Panc1 (cell line): ENCODE measurements around the gene CEACAM16. TPM values are rescaled to one million over a fixed set of nuclear protein-coding genes. Genes with fewer than 3 reads are reported as not detected.

Source experiments
- ATAC-seq: fragments of 200-7000 bp; cut with Tn5 transposase; 2 replicates; pipeline ENCODE4 v1.9.1; 2020; ENCODE audit warnings: mild to moderate bottlenecking, moderate library complexity
- BruUV-seq: library from RNA; stranded (reverse); fragments of 400-500 nt; replicated peaks from 2 replicates; lab custom pipeline; 2021; lab: Mats Ljungman, UMichigan
- CTCF ChIA-PET: fragments of 300-600 bp; sonication (Branson Sonifier 250); formaldehyde crosslinking; loops from one replicate; lab custom pipeline; 2022; ENCODE audit warnings: antibody characterized with exemption; lab: Charles Lee
- POLR2A ChIA-PET: fragments of 300-600 bp; sonication (Branson Sonifier 250); formaldehyde crosslinking; loops from one replicate; lab custom pipeline; 2022; ENCODE audit warnings: antibody characterized with exemption; lab: Charles Lee
- DNase-seq: peaks from one replicate; pipeline ENCODE4 v3.0.0-alpha.2; 2010; ENCODE audit warnings: low read depth, low spot score
- H3K27ac ChIP-seq: 2 replicates; pipeline ENCODE4 v1.5.1; 2011; ENCODE audit warnings: mild to moderate bottlenecking, low read length, inconsistent platforms
- H3K27me3 ChIP-seq: fragments of 200-500 bp; sonication (Bioruptor generic); 2 replicates; pipeline ENCODE4 v1.6.0; 2014; ENCODE audit warnings: low read length, inconsistent platforms; ENCODE audit not compliant: control insufficient read depth, insufficient read depth
- H3K36me3 ChIP-seq: fragments of 200-500 bp; sonication (Bioruptor generic); 2 replicates; pipeline ENCODE4 v1.5.1; 2014; ENCODE audit warnings: inconsistent platforms, mild to moderate bottlenecking, low read length, moderate library complexity; ENCODE audit not compliant: control insufficient read depth, insufficient read depth
- H3K4me1 ChIP-seq: 2 replicates; pipeline ENCODE4 v1.5.1; 2011; ENCODE audit warnings: inconsistent platforms, mild to moderate bottlenecking, low read length, moderate library complexity; ENCODE audit not compliant: control insufficient read depth, insufficient read depth
- H3K4me3 ChIP-seq, 2 experiments: 2 replicates each; pipeline ENCODE4 v1.5.1; 2011 to 2012; ENCODE audit warnings: low read depth in 2 of 2, low read length in 2 of 2, mild to moderate bottlenecking in 2 of 2, inconsistent platforms in 1 of 2, moderate library complexity in 1 of 2
- H3K9me3 ChIP-seq: fragments of 200-500 bp; sonication (Bioruptor generic); 2 replicates; pipeline ENCODE4 v1.5.1; 2014; ENCODE audit warnings: low read depth, mild to moderate bottlenecking, inconsistent platforms, low read length, moderate library complexity; ENCODE audit not compliant: control insufficient read depth, insufficient read depth
- POLR2AphosphoS5 ChIP-seq: IDR thresholded peaks from 2 replicates; pipeline ENCODE4 v1.6.1; 2012; ENCODE audit warnings: mild to moderate bottlenecking, low read depth, low read length, moderate library complexity
- SIN3A ChIP-seq: IDR thresholded peaks from 2 replicates; pipeline ENCODE4 v1.6.1; 2012; ENCODE audit warnings: low read depth, mild to moderate bottlenecking, low read length, moderate library complexity, borderline replicate concordance; ENCODE audit not compliant: insufficient read depth
- TCF7L2 ChIP-seq: IDR thresholded peaks from 2 replicates; pipeline ENCODE4 v1.6.1; 2011; ENCODE audit warnings: mild to moderate bottlenecking, low read depth, low read length, inconsistent platforms
- in situ Hi-C: cut with HindIII; loops from 2 replicates; pipeline ENCODE4 v1.10.0; 2016; ENCODE audit warnings: low sequenced_read_pairs, low pct_unique_long_range_greater_than_20kb
- intact Hi-C: fragments of 100-400 bp; cut with micrococcal nuclease; formaldehyde crosslinking; loops from one replicate; pipeline ENCODE4 v1.10.0; 2022; ENCODE audit not compliant: unreplicated experiment
- total RNA-seq: library from RNA; stranded (reverse); gene quantifications from one replicate; pipeline ENCODE4 v1.2.1, GENCODE V29; 2021; ENCODE audit not compliant: unreplicated experiment
- TF ChIP-seq, protein P1 (sequence below): fragments of 450-650 bp; IDR thresholded peaks from 2 replicates; pipeline ENCODE4 v1.5.1; 2017; ENCODE audit warnings: mild to moderate bottlenecking
- TF ChIP-seq, protein P2 (sequence below), 2 experiments: IDR thresholded peaks; 2 replicates each; pipeline ENCODE4 v1.6.1; 2011 to 2012; ENCODE audit warnings: low read depth in 2 of 2, control low read depth in 1 of 2, low read length in 1 of 2, mild to moderate bottlenecking in 1 of 2, moderate library complexity in 1 of 2; ENCODE audit not compliant: insufficient read depth in 1 of 2

Gene CEACAM16
- total RNA-seq, 1 experiment from 2014 or later = not detected

GRCh38 chr19:44677019-44677811, 21.7 kb upstream of the CEACAM16 start:
- Histone ChIP-seq H3K36me3 (no peaks in the 10 kb centered on the region), H3K9me3 (no peaks in the 10 kb centered on the region), H3K27me3 (no peaks in the 10 kb centered on the region), H3K27ac (no peak overlapping the region), H3K4me1 (no peaks in the 10 kb centered on the region; the same call in 1 of the 2 replicates), H3K4me3 (no peak overlapping the region)
- in situ Hi-C loops (no loop called here), intact Hi-C loops (no loop called here)
- CTCF ChIA-PET = no interaction called here
- POLR2A ChIA-PET = interaction anchor here (0.6 kb wide), 1 partner anchor 22 kb away, joined by 3 read pairs; no protein-coding TSS in a partner anchor
- ATAC-seq (0 out of 2 replicates have a peak, but pooled peaks have one; percentile 23), DNase-seq (no peak)
- BruUV-seq = no TSS peak
- no peak for TF ChIP-seq SIN3A
- TF ChIP-seq, protein P1, sequence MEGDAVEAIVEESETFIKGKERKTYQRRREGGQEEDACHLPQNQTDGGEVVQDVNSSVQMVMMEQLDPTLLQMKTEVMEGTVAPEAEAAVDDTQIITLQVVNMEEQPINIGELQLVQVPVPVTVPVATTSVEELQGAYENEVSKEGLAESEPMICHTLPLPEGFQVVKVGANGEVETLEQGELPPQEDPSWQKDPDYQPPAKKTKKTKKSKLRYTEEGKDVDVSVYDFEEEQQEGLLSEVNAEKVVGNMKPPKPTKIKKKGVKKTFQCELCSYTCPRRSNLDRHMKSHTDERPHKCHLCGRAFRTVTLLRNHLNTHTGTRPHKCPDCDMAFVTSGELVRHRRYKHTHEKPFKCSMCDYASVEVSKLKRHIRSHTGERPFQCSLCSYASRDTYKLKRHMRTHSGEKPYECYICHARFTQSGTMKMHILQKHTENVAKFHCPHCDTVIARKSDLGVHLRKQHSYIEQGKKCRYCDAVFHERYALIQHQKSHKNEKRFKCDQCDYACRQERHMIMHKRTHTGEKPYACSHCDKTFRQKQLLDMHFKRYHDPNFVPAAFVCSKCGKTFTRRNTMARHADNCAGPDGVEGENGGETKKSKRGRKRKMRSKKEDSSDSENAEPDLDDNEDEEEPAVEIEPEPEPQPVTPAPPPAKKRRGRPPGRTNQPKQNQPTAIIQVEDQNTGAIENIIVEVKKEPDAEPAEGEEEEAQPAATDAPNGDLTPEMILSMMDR = no peak

GRCh38 chr19:44680536-44680935, 18.4 kb upstream of the CEACAM16 start:
- no peak for TF ChIP-seq TCF7L2
- TF ChIP-seq SIN3A = no peak
- no peak for TF ChIP-seq POLR2AphosphoS5
- TF ChIP-seq, protein P2, sequence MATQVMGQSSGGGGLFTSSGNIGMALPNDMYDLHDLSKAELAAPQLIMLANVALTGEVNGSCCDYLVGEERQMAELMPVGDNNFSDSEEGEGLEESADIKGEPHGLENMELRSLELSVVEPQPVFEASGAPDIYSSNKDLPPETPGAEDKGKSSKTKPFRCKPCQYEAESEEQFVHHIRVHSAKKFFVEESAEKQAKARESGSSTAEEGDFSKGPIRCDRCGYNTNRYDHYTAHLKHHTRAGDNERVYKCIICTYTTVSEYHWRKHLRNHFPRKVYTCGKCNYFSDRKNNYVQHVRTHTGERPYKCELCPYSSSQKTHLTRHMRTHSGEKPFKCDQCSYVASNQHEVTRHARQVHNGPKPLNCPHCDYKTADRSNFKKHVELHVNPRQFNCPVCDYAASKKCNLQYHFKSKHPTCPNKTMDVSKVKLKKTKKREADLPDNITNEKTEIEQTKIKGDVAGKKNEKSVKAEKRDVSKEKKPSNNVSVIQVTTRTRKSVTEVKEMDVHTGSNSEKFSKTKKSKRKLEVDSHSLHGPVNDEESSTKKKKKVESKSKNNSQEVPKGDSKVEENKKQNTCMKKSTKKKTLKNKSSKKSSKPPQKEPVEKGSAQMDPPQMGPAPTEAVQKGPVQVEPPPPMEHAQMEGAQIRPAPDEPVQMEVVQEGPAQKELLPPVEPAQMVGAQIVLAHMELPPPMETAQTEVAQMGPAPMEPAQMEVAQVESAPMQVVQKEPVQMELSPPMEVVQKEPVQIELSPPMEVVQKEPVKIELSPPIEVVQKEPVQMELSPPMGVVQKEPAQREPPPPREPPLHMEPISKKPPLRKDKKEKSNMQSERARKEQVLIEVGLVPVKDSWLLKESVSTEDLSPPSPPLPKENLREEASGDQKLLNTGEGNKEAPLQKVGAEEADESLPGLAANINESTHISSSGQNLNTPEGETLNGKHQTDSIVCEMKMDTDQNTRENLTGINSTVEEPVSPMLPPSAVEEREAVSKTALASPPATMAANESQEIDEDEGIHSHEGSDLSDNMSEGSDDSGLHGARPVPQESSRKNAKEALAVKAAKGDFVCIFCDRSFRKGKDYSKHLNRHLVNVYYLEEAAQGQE (IDR thresholded peaks at IDR 0.05; ENCODE audit: insufficient read depth in 1 of 2, low read depth in 2 of 2, low read length in 1 of 2) = no peak
- TF ChIP-seq, protein P1 = no peak
- Histone ChIP-seq H3K4me1 (peaks cover 2% of the 10 kb centered on the region; the same call in 1 of the 2 replicates), H3K4me3 (no peak overlapping the region), H3K27ac (no peak overlapping the region), H3K36me3 (no peaks in the 10 kb centered on the region), H3K9me3 (no peaks in the 10 kb centered on the region), H3K27me3 (no peaks in the 10 kb centered on the region)
- ATAC-seq (no peak), DNase-seq (no peak)
- intact Hi-C loops (no loop called here), in situ Hi-C loops (no loop called here)
- no TSS peak for BruUV-seq
- CTCF ChIA-PET = no interaction called here
- POLR2A ChIA-PET = no interaction called here
